CD8-positive, alpha-beta memory T cell (primary cell): ENCODE data around the gene POLR1G. TPM values are rescaled to one million over a fixed set of nuclear protein-coding genes. Genes with fewer than 3 reads are reported as not detected.

Experiments used
- CTCF ChIA-PET: fragments of 350-600 bp; sonication (Branson Sonifier 250); formaldehyde crosslinking; loops from one replicate; lab custom pipeline; 2021; ENCODE audit warnings: antibody characterized with exemption; lab: Charles Lee
- POLR2A ChIA-PET: fragments of 350-600 bp; sonication (Branson Sonifier 250); formaldehyde crosslinking; loops from one replicate; lab custom pipeline; 2021; ENCODE audit warnings: antibody characterized with exemption; lab: Charles Lee
- DNase-seq, 5 donors: peaks; one replicate each; pipeline versions ENCODE4 v3.0.0 to v3.0.0-alpha.2; 2020 to 2022; ENCODE audit warnings: mixed read lengths in 1 of 5
- H3K27ac ChIP-seq: one replicate; pipeline ENCODE4 v1.7.0; 2013; ENCODE audit warnings: low read depth, mild to moderate bottlenecking, low read length, moderate library complexity
- H3K27me3 ChIP-seq: 2 replicates; pipeline ENCODE4 v1.7.0; 2013; ENCODE audit warnings: low read length, mild to moderate bottlenecking; ENCODE audit not compliant: insufficient read depth, poor library complexity, severe bottlenecking
- H3K36me3 ChIP-seq: 2 replicates; pipeline ENCODE4 v1.7.0; 2013; ENCODE audit warnings: mild to moderate bottlenecking, low read length, moderate library complexity; ENCODE audit not compliant: insufficient read depth
- H3K4me1 ChIP-seq: 2 replicates; pipeline ENCODE4 v1.7.0; 2013; ENCODE audit warnings: mild to moderate bottlenecking, low read length, moderate library complexity; ENCODE audit not compliant: insufficient read depth
- H3K4me3 ChIP-seq: 2 replicates; pipeline ENCODE4 v1.7.0; 2013; ENCODE audit warnings: mild to moderate bottlenecking, low read length
- H3K9me3 ChIP-seq: 2 replicates; pipeline ENCODE4 v1.7.0; 2013; ENCODE audit warnings: mild to moderate bottlenecking, low read length
- H3K27ac Mint-ChIP-seq, 8 donors: one replicate each; pipeline ENCODE4 v1.8.0; 2020 to 2021; ENCODE audit warnings: mixed read lengths in 8 of 8, mild to moderate bottlenecking in 6 of 8, inconsistent platforms in 3 of 8, moderate library complexity in 3 of 8
- H3K27me3 Mint-ChIP-seq, 2 donors: one replicate each; pipeline ENCODE4 v1.8.0; 2020 to 2021; ENCODE audit warnings: mixed read lengths in 2 of 2, mild to moderate bottlenecking in 1 of 2, moderate library complexity in 1 of 2
- H3K36me3 Mint-ChIP-seq, 3 donors: one replicate each; pipeline ENCODE4 v1.8.0; 2020 to 2021; ENCODE audit warnings: mixed read lengths in 3 of 3, inconsistent platforms in 1 of 3, mild to moderate bottlenecking in 1 of 3
- H3K4me1 Mint-ChIP-seq, 3 donors: one replicate each; pipeline ENCODE4 v1.8.0; 2020 to 2021; ENCODE audit warnings: mixed read lengths in 3 of 3, inconsistent platforms in 1 of 3, mild to moderate bottlenecking in 1 of 3
- H3K4me3 Mint-ChIP-seq, 7 donors: one replicate each; pipeline ENCODE4 v1.8.0; 2020 to 2021; ENCODE audit warnings: mixed read lengths in 7 of 7, mild to moderate bottlenecking in 6 of 7, moderate library complexity in 4 of 7, inconsistent platforms in 2 of 7
- H3K9me3 Mint-ChIP-seq, 5 donors: one replicate each; pipeline ENCODE4 v1.8.0; 2020 to 2022; ENCODE audit warnings: mixed read lengths in 5 of 5, mild to moderate bottlenecking in 3 of 5, moderate library complexity in 2 of 5, inconsistent platforms in 1 of 5
- polyA plus RNA-seq: library from polyadenylated mRNA; unstranded; fragments of 300-500 nt; fragmentation: Illumina TruSeq; gene quantifications from one replicate; pipeline ENCODE4 v1.2.3, GENCODE V29; 2021
- total RNA-seq, 2 experiments: library from RNA; stranded (reverse); gene quantifications; one replicate each; pipeline ENCODE4 v1.2.3, GENCODE V29; 2021

POLR1G gene, protein sequence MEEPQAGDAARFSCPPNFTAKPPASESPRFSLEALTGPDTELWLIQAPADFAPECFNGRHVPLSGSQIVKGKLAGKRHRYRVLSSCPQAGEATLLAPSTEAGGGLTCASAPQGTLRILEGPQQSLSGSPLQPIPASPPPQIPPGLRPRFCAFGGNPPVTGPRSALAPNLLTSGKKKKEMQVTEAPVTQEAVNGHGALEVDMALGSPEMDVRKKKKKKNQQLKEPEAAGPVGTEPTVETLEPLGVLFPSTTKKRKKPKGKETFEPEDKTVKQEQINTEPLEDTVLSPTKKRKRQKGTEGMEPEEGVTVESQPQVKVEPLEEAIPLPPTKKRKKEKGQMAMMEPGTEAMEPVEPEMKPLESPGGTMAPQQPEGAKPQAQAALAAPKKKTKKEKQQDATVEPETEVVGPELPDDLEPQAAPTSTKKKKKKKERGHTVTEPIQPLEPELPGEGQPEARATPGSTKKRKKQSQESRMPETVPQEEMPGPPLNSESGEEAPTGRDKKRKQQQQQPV
- total RNA-seq (10 to 100 TPM; 26.5 to 27.4 TPM), polyA plus RNA-seq (2.2 TPM)

GRCh38 chr19:45406226-45407090 is at the start of gene POLR1G:
Gene POLR1G, plus strand, starts transcription at chr19:45406644. Its CDS starts 53 bp downstream, at chr19:45406697.
- H3K27ac ChIP-seq: peak within 1 kb of the TSS; percentile 86
- H3K4me3 ChIP-seq: peak within 1 kb of the TSS; percentile 64
- peaks cover 25 to 45% (median 32%) of the 10 kb centered on the region in 3 donors for H3K4me1 Mint-ChIP-seq
- no peaks in the 10 kb centered on the region for H3K36me3 ChIP-seq
- ChIA-PET POLR2A (no interaction called here), CTCF (no interaction called here)
- DNase-seq: peak; percentile 60 to 86 (median 82)
- H3K27me3 Mint-ChIP-seq: peaks cover 30 to 33% of the 10 kb centered on the region in 2 donors
- peak within 1 kb of the TSS; percentile 85 to 97 (median 96) for H3K4me3 Mint-ChIP-seq
- peaks cover 26% of the 10 kb centered on the region for H3K4me1 ChIP-seq
- peaks cover 0 to 12% (median 0%) of the 10 kb centered on the region in 3 donors for H3K36me3 Mint-ChIP-seq
- H3K27me3 ChIP-seq: peaks cover 26% of the 10 kb centered on the region
- H3K9me3 Mint-ChIP-seq: no peaks in the 10 kb centered on the region
- peak within 1 kb of the TSS; percentile 82 to 98 (median 94) for H3K27ac Mint-ChIP-seq
- no peaks in the 10 kb centered on the region for H3K9me3 ChIP-seq

- no peak overlapping the region for H3K27ac ChIP-seq
- no peaks in the 10 kb centered on the region for H3K9me3 ChIP-seq
- Mint-ChIP-seq H3K27ac (no peak overlapping the region), H3K4me1 (peaks cover 0 to 6% (median 0%) of the 10 kb centered on the region in 3 donors), H3K36me3 (peaks cover 4 to 69% (median 7%) of the 10 kb centered on the region in 3 donors), H3K27me3 (no peaks in the 10 kb centered on the region), H3K4me3 (no peak overlapping the region), H3K9me3 (no peaks in the 10 kb centered on the region)
- no peaks in the 10 kb centered on the region for H3K36me3 ChIP-seq
- no peaks in the 10 kb centered on the region for H3K4me1 ChIP-seq
- no peak overlapping the region for H3K4me3 ChIP-seq
- H3K27me3 ChIP-seq: no peaks in the 10 kb centered on the region
- no peak for DNase-seq
- ChIA-PET POLR2A (no interaction called here), CTCF (no interaction called here)
These were observed 49.5 kb upstream of the POLR1G start for GRCh38 chr19:45356760-45357444.

GRCh38 chr19:45357445-45357783 is 49.0 kb upstream of the POLR1G start:
- DNase-seq: no peak
- Histone ChIP-seq H3K4me3 (no peak overlapping the region), H3K4me1 (no peaks in the 10 kb centered on the region), H3K9me3 (no peaks in the 10 kb centered on the region), H3K27ac (no peak overlapping the region), H3K27me3 (no peaks in the 10 kb centered on the region), H3K36me3 (no peaks in the 10 kb centered on the region)
- H3K4me3 Mint-ChIP-seq: no peak overlapping the region
- no peak overlapping the region for H3K27ac Mint-ChIP-seq
- CTCF ChIA-PET: no interaction called here
- no peaks in the 10 kb centered on the region for H3K27me3 Mint-ChIP-seq
- H3K4me1 Mint-ChIP-seq: peaks cover 0 to 6% (median 0%) of the 10 kb centered on the region in 3 donors
- H3K36me3 Mint-ChIP-seq: peaks cover 4 to 69% (median 9%) of the 10 kb centered on the region in 3 donors
- POLR2A ChIA-PET: no interaction called here
- no peaks in the 10 kb centered on the region for H3K9me3 Mint-ChIP-seq

DNA sequence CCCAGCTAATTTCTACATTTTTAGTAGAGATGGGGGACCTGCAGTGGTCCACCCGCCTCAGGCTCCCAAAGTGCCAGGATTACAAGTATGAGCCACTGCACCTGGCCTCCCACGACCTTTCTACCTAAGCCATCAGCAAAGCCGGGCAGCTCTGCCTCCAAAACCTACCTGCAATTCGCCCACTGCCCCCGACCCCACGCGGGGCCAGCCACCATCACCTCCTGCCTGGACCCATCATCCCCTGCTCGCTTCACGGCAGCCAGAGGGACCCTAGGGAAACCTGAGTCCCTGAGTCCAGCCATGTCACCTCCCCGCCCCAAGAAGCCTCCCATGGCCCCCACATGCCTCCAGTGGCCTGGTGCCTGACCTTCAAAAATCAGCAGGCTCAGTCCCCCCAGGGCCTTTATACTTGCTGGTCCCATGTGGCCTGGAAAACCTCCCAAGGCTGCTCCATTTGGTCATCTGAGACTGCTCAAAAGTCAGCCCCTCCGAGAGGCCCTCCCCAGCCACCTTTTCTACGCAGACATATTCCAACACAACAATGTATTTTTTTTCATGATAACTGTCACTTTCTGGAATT is 48.1 kb upstream of the POLR1G start:
- H3K27ac Mint-ChIP-seq: no peak overlapping the region

DNA sequence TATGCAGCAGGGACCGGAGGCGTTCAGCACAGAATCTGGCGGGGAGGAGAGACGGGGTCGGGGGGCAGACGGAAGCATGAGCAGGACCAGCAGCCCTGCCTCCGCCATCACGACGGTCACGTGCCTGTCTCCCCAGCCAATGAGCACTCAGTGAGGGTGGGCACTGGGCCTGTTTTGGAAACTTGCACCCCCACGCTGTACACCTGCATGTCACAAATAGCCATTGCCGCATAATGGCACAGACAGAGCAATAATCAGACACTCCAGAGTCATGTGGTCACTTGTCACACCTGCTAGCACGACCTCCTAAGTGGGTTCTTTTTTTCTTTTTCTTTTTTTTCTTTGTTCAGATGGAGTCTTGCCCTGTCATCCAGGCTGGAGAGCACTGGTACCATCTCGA is 44.8 kb upstream of the POLR1G start:
- ChIA-PET POLR2A (no interaction called here), CTCF (no interaction called here)
- no peaks in the 10 kb centered on the region for H3K9me3 ChIP-seq
- Mint-ChIP-seq H3K27me3 (no peaks in the 10 kb centered on the region), H3K36me3 (peaks cover 4 to 48% (median 6%) of the 10 kb centered on the region in 3 donors), H3K27ac (peak overlapping the region in 1 of 8 donors; percentile 24), H3K9me3 (no peaks in the 10 kb centered on the region), H3K4me1 (no peaks in the 10 kb centered on the region), H3K4me3 (no peak overlapping the region)
- no peak overlapping the region for H3K27ac ChIP-seq
- H3K4me3 ChIP-seq: no peak overlapping the region
- H3K36me3 ChIP-seq: no peaks in the 10 kb centered on the region
- no peaks in the 10 kb centered on the region for H3K4me1 ChIP-seq
- no peaks in the 10 kb centered on the region for H3K27me3 ChIP-seq
- DNase-seq: no peak

More for the DNA sequence above, 48.1 kb upstream of the POLR1G start:
- H3K27me3 Mint-ChIP-seq: no peaks in the 10 kb centered on the region
- H3K36me3 ChIP-seq: no peaks in the 10 kb centered on the region
- ChIA-PET POLR2A (no interaction called here), CTCF (no interaction called here)
- no peaks in the 10 kb centered on the region for H3K9me3 Mint-ChIP-seq
- no peaks in the 10 kb centered on the region for H3K9me3 ChIP-seq
- no peaks in the 10 kb centered on the region for H3K4me1 ChIP-seq
- no peak overlapping the region for H3K4me3 Mint-ChIP-seq
- no peaks in the 10 kb centered on the region for H3K27me3 ChIP-seq
- H3K36me3 Mint-ChIP-seq: peaks cover 4 to 65% (median 9%) of the 10 kb centered on the region in 3 donors
- DNase-seq: no peak
- H3K4me3 ChIP-seq: no peak overlapping the region
- H3K27ac ChIP-seq: no peak overlapping the region
- H3K4me1 Mint-ChIP-seq: peaks cover 0 to 6% (median 0%) of the 10 kb centered on the region in 3 donors

DNA sequence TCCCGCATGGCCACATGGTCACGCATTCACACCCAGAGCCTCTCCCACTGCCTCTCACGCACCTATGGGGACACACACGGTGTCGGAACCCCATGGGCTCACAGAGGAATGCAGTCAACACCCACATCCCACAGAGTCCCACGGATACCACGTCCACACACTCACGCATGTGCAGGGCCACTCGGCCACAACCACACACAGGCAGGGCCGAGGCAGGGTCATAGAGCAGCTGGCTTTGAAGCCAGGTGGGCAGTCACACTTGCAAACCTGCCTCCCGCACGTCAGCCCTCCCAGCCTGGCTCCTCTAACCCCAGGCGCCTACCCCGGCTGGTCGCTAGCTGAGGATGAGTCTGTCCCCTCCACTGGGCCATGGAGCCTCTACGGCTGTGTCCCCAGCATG is 44.2 kb upstream of the POLR1G start:
- DNase-seq: no peak
- Mint-ChIP-seq H3K9me3 (no peaks in the 10 kb centered on the region), H3K4me3 (no peak overlapping the region), H3K27ac (no peak overlapping the region), H3K27me3 (no peaks in the 10 kb centered on the region), H3K36me3 (peaks cover 4 to 42% (median 6%) of the 10 kb centered on the region in 3 donors), H3K4me1 (no peaks in the 10 kb centered on the region)
- CTCF ChIA-PET: no interaction called here
- Histone ChIP-seq H3K4me3 (no peak overlapping the region), H3K27me3 (no peaks in the 10 kb centered on the region), H3K9me3 (no peaks in the 10 kb centered on the region), H3K27ac (no peak overlapping the region), H3K4me1 (no peaks in the 10 kb centered on the region), H3K36me3 (no peaks in the 10 kb centered on the region)
- POLR2A ChIA-PET: no interaction called here

DNA sequence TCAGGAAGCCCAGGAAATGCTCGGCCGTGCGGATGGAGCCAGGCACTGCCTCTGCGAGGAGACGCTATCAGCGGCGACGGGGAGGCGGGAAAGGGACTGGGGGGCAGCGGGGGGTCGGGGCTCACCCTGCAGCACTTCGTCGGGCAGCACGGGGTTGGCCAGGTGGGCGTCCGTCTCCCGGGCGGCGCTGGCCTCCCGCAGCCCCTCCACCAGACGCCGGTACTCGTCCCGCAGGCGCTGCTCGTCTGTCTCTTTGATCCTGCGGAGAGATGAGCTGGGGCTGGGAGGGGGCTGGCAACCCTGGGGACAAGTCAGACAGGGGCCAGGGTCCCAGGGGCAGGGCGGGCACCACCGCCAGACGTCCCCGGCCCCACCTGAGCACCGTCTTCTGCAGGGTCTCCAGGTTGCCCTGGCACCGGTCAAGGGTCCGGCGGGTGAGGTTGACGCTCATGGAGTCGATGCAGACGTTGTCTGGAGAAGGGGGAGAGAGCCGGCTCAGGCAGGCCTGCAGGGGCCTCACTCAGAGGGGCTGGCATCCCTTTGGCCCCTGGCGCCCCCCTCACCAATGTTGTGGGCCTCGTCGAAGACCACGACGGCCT is 42.5 kb upstream of the POLR1G start:
- Mint-ChIP-seq H3K27ac (no peak overlapping the region), H3K9me3 (no peaks in the 10 kb centered on the region), H3K27me3 (no peaks in the 10 kb centered on the region), H3K4me1 (peaks cover 3 to 8% (median 7%) of the 10 kb centered on the region in 3 donors), H3K36me3 (peaks cover 4 to 29% (median 6%) of the 10 kb centered on the region in 3 donors), H3K4me3 (no peak overlapping the region)
- no peak overlapping the region for H3K27ac ChIP-seq
- no peaks in the 10 kb centered on the region for H3K27me3 ChIP-seq
- no peaks in the 10 kb centered on the region for H3K9me3 ChIP-seq
- H3K36me3 ChIP-seq: no peaks in the 10 kb centered on the region
- ChIA-PET CTCF (no interaction called here), POLR2A (no interaction called here)
- DNase-seq: no peak
- no peaks in the 10 kb centered on the region for H3K4me1 ChIP-seq
- no peak overlapping the region for H3K4me3 ChIP-seq
